Panc1 (cell line): ENCODE data around the gene ARL10.

Experiments
- CTCF ChIP-seq: fragments of 450-650 bp; IDR thresholded peaks from 2 replicates; pipeline ENCODE4 v1.5.1; 2017; ENCODE audit warnings: mild to moderate bottlenecking
- POLR2AphosphoS5 ChIP-seq: IDR thresholded peaks from 2 replicates; pipeline ENCODE4 v1.6.1; 2012; ENCODE audit warnings: mild to moderate bottlenecking, low read depth, low read length, moderate library complexity
- SIN3A ChIP-seq: IDR thresholded peaks from 2 replicates; pipeline ENCODE4 v1.6.1; 2012; ENCODE audit warnings: low read depth, mild to moderate bottlenecking, low read length, moderate library complexity, borderline replicate concordance; ENCODE audit not compliant: insufficient read depth

GRCh38 chr5:176391479-176391878, 26.2 kb downstream of the ARL10 start:
- no peak for TF ChIP-seq CTCF
- no peak for TF ChIP-seq POLR2AphosphoS5
- no peak for TF ChIP-seq SIN3A
